Measurements from ENCODE around the gene CARD10.

CARD10 gene, protein sequence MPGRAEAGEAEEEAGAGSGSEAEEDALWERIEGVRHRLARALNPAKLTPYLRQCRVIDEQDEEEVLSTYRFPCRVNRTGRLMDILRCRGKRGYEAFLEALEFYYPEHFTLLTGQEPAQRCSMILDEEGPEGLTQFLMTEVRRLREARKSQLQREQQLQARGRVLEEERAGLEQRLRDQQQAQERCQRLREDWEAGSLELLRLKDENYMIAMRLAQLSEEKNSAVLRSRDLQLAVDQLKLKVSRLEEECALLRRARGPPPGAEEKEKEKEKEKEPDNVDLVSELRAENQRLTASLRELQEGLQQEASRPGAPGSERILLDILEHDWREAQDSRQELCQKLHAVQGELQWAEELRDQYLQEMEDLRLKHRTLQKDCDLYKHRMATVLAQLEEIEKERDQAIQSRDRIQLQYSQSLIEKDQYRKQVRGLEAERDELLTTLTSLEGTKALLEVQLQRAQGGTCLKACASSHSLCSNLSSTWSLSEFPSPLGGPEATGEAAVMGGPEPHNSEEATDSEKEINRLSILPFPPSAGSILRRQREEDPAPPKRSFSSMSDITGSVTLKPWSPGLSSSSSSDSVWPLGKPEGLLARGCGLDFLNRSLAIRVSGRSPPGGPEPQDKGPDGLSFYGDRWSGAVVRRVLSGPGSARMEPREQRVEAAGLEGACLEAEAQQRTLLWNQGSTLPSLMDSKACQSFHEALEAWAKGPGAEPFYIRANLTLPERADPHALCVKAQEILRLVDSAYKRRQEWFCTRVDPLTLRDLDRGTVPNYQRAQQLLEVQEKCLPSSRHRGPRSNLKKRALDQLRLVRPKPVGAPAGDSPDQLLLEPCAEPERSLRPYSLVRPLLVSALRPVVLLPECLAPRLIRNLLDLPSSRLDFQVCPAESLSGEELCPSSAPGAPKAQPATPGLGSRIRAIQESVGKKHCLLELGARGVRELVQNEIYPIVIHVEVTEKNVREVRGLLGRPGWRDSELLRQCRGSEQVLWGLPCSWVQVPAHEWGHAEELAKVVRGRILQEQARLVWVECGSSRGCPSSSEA

GRCh38 chr22:37519268-37520195, at the start of gene CARD10:
TSS of gene CARD10 (minus strand) at chr22:37519415. CDS start at chr22:37519200, 215 bp downstream.
- H3K9ac ChIP-seq (ENCODE audit: low read length in 5 of 5), result peak within 1 kb of the TSS in 1 of 5 donors; percentile 72
- peaks cover 0 to 27% (median 10%) of the 10 kb centered on the region in 5 donors for H3K4me1 ChIP-seq (ENCODE audit: control insufficient read depth in 5 of 5, insufficient read depth in 5 of 5, low read length in 5 of 5)
- peaks cover 9 to 37% (median 28%) of the 10 kb centered on the region in 5 donors for H3K27me3 ChIP-seq (ENCODE audit: control insufficient read depth in 5 of 5, insufficient read depth in 4 of 5, low read length in 5 of 5)
- H3K4me3 ChIP-seq (ENCODE audit: low read depth in 1 of 5, low read length in 5 of 5), result peak within 1 kb of the TSS in 4 of 5 donors; percentile 55 to 74 (median 68)
- no peaks in the 10 kb centered on the region for H3K9me3 ChIP-seq (ENCODE audit: control insufficient read depth in 5 of 5, low read length in 5 of 5)
- H3K36me3 ChIP-seq (ENCODE audit: control insufficient read depth in 5 of 5, insufficient read depth in 5 of 5, low read length in 5 of 5), result peaks cover 0 to 4% (median 2%) of the 10 kb centered on the region in 5 donors
- no peak within 1 kb of the TSS for H3K27ac ChIP-seq (ENCODE audit: low read depth, low read length)

- Histone ChIP-seq H3K27me3 (ENCODE audit: control insufficient read depth in 5 of 5, insufficient read depth in 4 of 5, low read length in 5 of 5) (no peaks in the 10 kb centered on the region), H3K4me3 (ENCODE audit: low read depth in 1 of 5, low read length in 5 of 5) (no peak overlapping the region), H3K9me3 (ENCODE audit: control insufficient read depth in 5 of 5, low read length in 5 of 5) (no peaks in the 10 kb centered on the region), H3K4me1 (ENCODE audit: control insufficient read depth in 5 of 5, insufficient read depth in 5 of 5, low read length in 5 of 5) (peaks cover 15 to 52% (median 39%) of the 10 kb centered on the region in 5 donors), H3K36me3 (ENCODE audit: control insufficient read depth in 5 of 5, insufficient read depth in 5 of 5, low read length in 5 of 5) (peaks cover 0 to 50% (median 35%) of the 10 kb centered on the region in 5 donors), H3K9ac (ENCODE audit: low read length in 5 of 5) (no peak overlapping the region), H3K27ac (ENCODE audit: low read depth, low read length) (no peak overlapping the region)
These were observed 49.3 kb upstream of the CARD10 start for GRCh38 chr22:37568448-37569008.

DNA sequence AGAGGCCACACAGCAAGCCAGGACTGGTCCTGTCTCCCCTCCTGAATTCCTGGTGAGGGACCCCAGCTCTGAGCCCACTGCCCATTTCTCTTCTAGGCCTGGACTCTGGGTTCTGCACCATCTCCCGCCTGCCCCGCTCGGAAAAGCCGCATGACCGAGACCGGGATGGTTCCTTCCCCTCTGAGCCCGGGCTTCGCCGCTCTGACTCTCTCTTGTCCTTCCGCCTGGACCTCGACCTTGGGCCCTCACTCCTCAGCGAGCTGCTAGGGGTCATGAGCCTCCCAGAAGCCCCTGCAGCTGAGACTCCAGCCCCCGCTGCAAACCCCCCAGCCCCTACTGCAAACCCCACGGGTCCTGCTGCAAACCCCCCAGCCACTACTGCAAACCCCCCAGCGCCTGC, 48.8 kb upstream of the CARD10 start:
- H3K4me1 ChIP-seq (ENCODE audit: control insufficient read depth in 5 of 5, insufficient read depth in 5 of 5, low read length in 5 of 5), result peaks cover 17 to 57% (median 44%) of the 10 kb centered on the region in 5 donors
- no peaks in the 10 kb centered on the region for H3K9me3 ChIP-seq (ENCODE audit: control insufficient read depth in 5 of 5, low read length in 5 of 5)
- H3K36me3 ChIP-seq (ENCODE audit: control insufficient read depth in 5 of 5, insufficient read depth in 5 of 5, low read length in 5 of 5), result peaks cover 0 to 50% (median 35%) of the 10 kb centered on the region in 5 donors
- H3K4me3 ChIP-seq (ENCODE audit: low read depth in 1 of 5, low read length in 5 of 5), result no peak overlapping the region
- no peaks in the 10 kb centered on the region for H3K27me3 ChIP-seq (ENCODE audit: control insufficient read depth in 5 of 5, insufficient read depth in 4 of 5, low read length in 5 of 5)
- no peak overlapping the region for H3K9ac ChIP-seq (ENCODE audit: low read length in 5 of 5)
- H3K27ac ChIP-seq (ENCODE audit: low read depth, low read length), result no peak overlapping the region

GRCh38 chr22:37566903-37567798, 47.9 kb upstream of the CARD10 start:
- H3K36me3 ChIP-seq (ENCODE audit: control insufficient read depth in 5 of 5, insufficient read depth in 5 of 5, low read length in 5 of 5), result peaks cover 0 to 50% (median 35%) of the 10 kb centered on the region in 5 donors
- no peak overlapping the region for H3K4me3 ChIP-seq (ENCODE audit: low read depth in 1 of 5, low read length in 5 of 5)
- peak overlapping the region in 2 of 5 donors; percentile 1 to 41 for H3K9ac ChIP-seq (ENCODE audit: low read length in 5 of 5)
- no peaks in the 10 kb centered on the region for H3K27me3 ChIP-seq (ENCODE audit: control insufficient read depth in 5 of 5, insufficient read depth in 4 of 5, low read length in 5 of 5)
- H3K9me3 ChIP-seq (ENCODE audit: control insufficient read depth in 5 of 5, low read length in 5 of 5), result no peaks in the 10 kb centered on the region
- peak overlapping the region; percentile 61 for H3K27ac ChIP-seq (ENCODE audit: low read depth, low read length)
- peaks cover 20 to 66% (median 53%) of the 10 kb centered on the region in 5 donors for H3K4me1 ChIP-seq (ENCODE audit: control insufficient read depth in 5 of 5, insufficient read depth in 5 of 5, low read length in 5 of 5)

- Histone ChIP-seq H3K36me3 (ENCODE audit: control insufficient read depth in 5 of 5, insufficient read depth in 5 of 5, low read length in 5 of 5) (peaks cover 0 to 47% (median 35%) of the 10 kb centered on the region in 5 donors), H3K4me3 (ENCODE audit: low read depth in 1 of 5, low read length in 5 of 5) (no peak overlapping the region), H3K9me3 (ENCODE audit: control insufficient read depth in 5 of 5, low read length in 5 of 5) (no peaks in the 10 kb centered on the region), H3K4me1 (ENCODE audit: control insufficient read depth in 5 of 5, insufficient read depth in 5 of 5, low read length in 5 of 5) (peaks cover 23 to 74% (median 60%) of the 10 kb centered on the region in 5 donors), H3K27ac (ENCODE audit: low read depth, low read length) (peak overlapping the region; percentile 61), H3K9ac (ENCODE audit: low read length in 5 of 5) (peak overlapping the region in 2 of 5 donors; percentile 1 to 41), H3K27me3 (ENCODE audit: control insufficient read depth in 5 of 5, insufficient read depth in 4 of 5, low read length in 5 of 5) (no peaks in the 10 kb centered on the region)
These were observed 47.2 kb upstream of the CARD10 start for GRCh38 chr22:37566329-37566837.

DNA sequence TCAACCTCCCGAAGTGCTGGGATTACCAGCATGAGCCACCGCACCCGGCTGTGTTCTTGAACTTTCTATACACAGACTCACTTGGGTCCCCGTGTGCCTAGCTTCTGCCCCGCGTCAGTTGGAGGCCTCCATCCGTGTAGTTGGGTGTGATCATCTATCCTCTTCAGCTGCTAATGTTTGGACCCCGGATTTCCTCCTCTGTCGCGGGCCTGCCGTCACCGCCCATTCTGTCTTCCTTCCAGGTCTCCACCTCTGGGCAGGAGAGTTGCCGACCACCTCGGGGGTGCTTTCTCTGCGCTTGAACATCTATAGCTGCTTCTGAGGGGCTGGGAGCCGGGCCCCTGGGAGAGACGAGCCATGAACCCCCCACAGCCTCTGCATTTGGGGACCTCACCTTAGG, 46.6 kb upstream of the CARD10 start:
- Histone ChIP-seq H3K27ac (ENCODE audit: low read depth, low read length) (peak overlapping the region; percentile 23), H3K36me3 (ENCODE audit: control insufficient read depth in 5 of 5, insufficient read depth in 5 of 5, low read length in 5 of 5) (peaks cover 0 to 44% (median 35%) of the 10 kb centered on the region in 5 donors), H3K4me1 (ENCODE audit: control insufficient read depth in 5 of 5, insufficient read depth in 5 of 5, low read length in 5 of 5) (peaks cover 23 to 76% (median 65%) of the 10 kb centered on the region in 5 donors), H3K9ac (ENCODE audit: low read length in 5 of 5) (no peak overlapping the region), H3K4me3 (ENCODE audit: low read depth in 1 of 5, low read length in 5 of 5) (no peak overlapping the region), H3K27me3 (ENCODE audit: control insufficient read depth in 5 of 5, insufficient read depth in 4 of 5, low read length in 5 of 5) (no peaks in the 10 kb centered on the region), H3K9me3 (ENCODE audit: control insufficient read depth in 5 of 5, low read length in 5 of 5) (no peaks in the 10 kb centered on the region)

GRCh38 chr22:37564111-37564711, 45.0 kb upstream of the CARD10 start:
- Histone ChIP-seq H3K27me3 (ENCODE audit: control insufficient read depth in 5 of 5, insufficient read depth in 4 of 5, low read length in 5 of 5) (no peaks in the 10 kb centered on the region), H3K36me3 (ENCODE audit: control insufficient read depth in 5 of 5, insufficient read depth in 5 of 5, low read length in 5 of 5) (peaks cover 0 to 37% (median 34%) of the 10 kb centered on the region in 5 donors), H3K9ac (ENCODE audit: low read length in 5 of 5) (peak overlapping the region in 4 of 5 donors; percentile 31 to 68 (median 52)), H3K4me3 (ENCODE audit: low read depth in 1 of 5, low read length in 5 of 5) (peak overlapping the region in 4 of 5 donors; percentile 15 to 45 (median 20)), H3K4me1 (ENCODE audit: control insufficient read depth in 5 of 5, insufficient read depth in 5 of 5, low read length in 5 of 5) (peaks cover 23 to 81% (median 72%) of the 10 kb centered on the region in 5 donors), H3K9me3 (ENCODE audit: control insufficient read depth in 5 of 5, low read length in 5 of 5) (no peaks in the 10 kb centered on the region), H3K27ac (ENCODE audit: low read depth, low read length) (peak overlapping the region; percentile 91)

All from subcutaneous abdominal adipose tissue (tissue), 5 donors.